IMR-90 (cell line): Measurements from ENCODE around the gene AURKA. TPM values are rescaled to one million over a fixed set of nuclear protein-coding genes. Genes with fewer than 3 reads are reported as not detected.

Experiments
- ATAC-seq: fragments of 200-7000 bp; cut with Tn5 transposase; 2 replicates; pipeline ENCODE4 v1.9.1; 2020; ENCODE audit warnings: low read depth, mild to moderate bottlenecking, moderate library complexity
- BruUV-seq: library from RNA; stranded (reverse); fragments of 400-500 nt; replicated peaks from 2 replicates; lab custom pipeline; 2021; lab: Mats Ljungman, UMichigan
- CTCF ChIA-PET: fragments of 300-600 bp; formaldehyde crosslinking; extraction: SDS; loops from one replicate; lab custom pipeline; 2021; ENCODE audit warnings: antibody characterized with exemption; lab: Yijun Ruan, JAX
- POLR2A ChIA-PET: fragments of 300-600 bp; sonication (Branson Sonifier 250); formaldehyde crosslinking; loops from one replicate; lab custom pipeline; 2022; ENCODE audit warnings: antibody characterized with exemption; ENCODE audit not compliant: unreplicated experiment; lab: Charles Lee
- DNase-seq: peaks from one replicate; pipeline ENCODE4 v3.0.0; 2013
- H2AFZ ChIP-seq: replicated peaks from 2 replicates; pipeline ENCODE3; 2013; ENCODE audit warnings: low read length, mild to moderate bottlenecking; ENCODE audit not compliant: poor library complexity
- H2AK5ac ChIP-seq: 2 replicates; pipeline ENCODE4 v1.6.1; 2013; ENCODE audit warnings: low read depth, low read length, inconsistent platforms
- H2AK9ac ChIP-seq: replicated peaks from 2 replicates; pipeline ENCODE3; 2013; ENCODE audit warnings: mild to moderate bottlenecking, low read depth, low read length, moderate library complexity; ENCODE audit not compliant: poor library complexity
- H2BK120ac ChIP-seq: 2 replicates; pipeline ENCODE4 v1.6.1; 2013; ENCODE audit warnings: low read depth, low read length, inconsistent platforms
- H2BK15ac ChIP-seq: 3 replicates; pipeline ENCODE4 v1.6.1; 2013; ENCODE audit warnings: low read depth, low read length, inconsistent platforms
- H2BK20ac ChIP-seq: 2 replicates; pipeline ENCODE4 v1.6.1; 2013; ENCODE audit warnings: low read depth, mild to moderate bottlenecking, inconsistent platforms, low read length, moderate library complexity
- H2BK5ac ChIP-seq: 2 replicates; pipeline ENCODE4 v1.6.1; 2013; ENCODE audit warnings: mild to moderate bottlenecking, low read depth, low read length, inconsistent platforms; ENCODE audit not compliant: poor library complexity, severe bottlenecking
- H3K14ac ChIP-seq: replicated peaks from 2 replicates; pipeline ENCODE4 v1.6.1; 2013; ENCODE audit warnings: low read depth, low read length, inconsistent platforms
- H3K18ac ChIP-seq: 2 replicates; pipeline ENCODE4 v1.6.1; 2013; ENCODE audit warnings: low read depth, low read length, control low read depth
- H3K23ac ChIP-seq: 2 replicates; pipeline ENCODE4 v1.6.1; 2013; ENCODE audit warnings: low read depth, low read length, inconsistent platforms
- H3K27ac ChIP-seq: 2 replicates; pipeline ENCODE4 v1.5.1; 2013; ENCODE audit warnings: mild to moderate bottlenecking, control low read depth, low read length; ENCODE audit not compliant: insufficient read depth
- H3K27me3 ChIP-seq: 2 replicates; pipeline ENCODE4 v1.6.1; 2013; ENCODE audit warnings: low read length; ENCODE audit not compliant: control insufficient read depth, insufficient read depth
- H3K36me3 ChIP-seq: 2 replicates; pipeline ENCODE4 v1.6.1; 2013; ENCODE audit warnings: low read length, mixed read lengths; ENCODE audit not compliant: control insufficient read depth, insufficient read depth
- H3K4ac ChIP-seq: 2 replicates; pipeline ENCODE4 v1.6.1; 2013; ENCODE audit warnings: low read depth, low read length, inconsistent platforms
- H3K4me1 ChIP-seq: 2 replicates; pipeline ENCODE4 v1.6.1; 2013; ENCODE audit warnings: low read length, mixed read lengths; ENCODE audit not compliant: control insufficient read depth, insufficient read depth
- H3K4me2 ChIP-seq: 2 replicates; pipeline ENCODE4 v1.6.1; 2013; ENCODE audit warnings: low read depth, mild to moderate bottlenecking, control low read depth, low read length, moderate library complexity
- H3K4me3 ChIP-seq: 2 replicates; pipeline ENCODE4 v1.5.1; 2013; ENCODE audit warnings: low read depth, mild to moderate bottlenecking, control low read depth, low read length, moderate library complexity; ENCODE audit not compliant: insufficient read depth
- H3K56ac ChIP-seq: 2 replicates; pipeline ENCODE4 v1.6.1; 2013; ENCODE audit warnings: low read length, inconsistent platforms; ENCODE audit not compliant: insufficient read depth; ENCODE audit errors: extremely low read depth
- H3K79me1 ChIP-seq, 2 experiments: 2 replicates each; pipeline ENCODE4 v1.6.1; 2013; ENCODE audit warnings: low read length in 2 of 2, inconsistent platforms in 1 of 2, low read depth in 1 of 2
- H3K9ac ChIP-seq: 2 replicates; pipeline ENCODE4 v1.6.1; 2013; ENCODE audit warnings: low read depth, low read length, control low read depth
- H3K9me1 ChIP-seq: 2 replicates; pipeline ENCODE4 v1.6.1; 2013; ENCODE audit warnings: low read length, inconsistent platforms; ENCODE audit not compliant: insufficient read depth
- H3K9me3 ChIP-seq: 2 replicates; pipeline ENCODE4 v1.6.1; 2013; ENCODE audit warnings: low read length; ENCODE audit not compliant: control insufficient read depth, insufficient read depth
- H4K20me1 ChIP-seq: 2 replicates; pipeline ENCODE4 v1.6.1; 2013; ENCODE audit warnings: low read length, inconsistent platforms; ENCODE audit not compliant: insufficient read depth
- H4K5ac ChIP-seq: 2 replicates; pipeline ENCODE4 v1.6.1; 2013; ENCODE audit warnings: mild to moderate bottlenecking, low read depth, low read length, control low read depth
- H4K8ac ChIP-seq, 2 experiments: 2 replicates each; pipeline ENCODE4 v1.6.1; 2013; ENCODE audit warnings: low read depth in 2 of 2, low read length in 2 of 2, control low read depth in 1 of 2, inconsistent platforms in 1 of 2
- H4K91ac ChIP-seq: 2 replicates; pipeline ENCODE4 v1.6.1; 2013; ENCODE audit warnings: low read depth, low read length, inconsistent platforms; ENCODE audit not compliant: insufficient read depth
- CEBPB ChIP-seq: IDR thresholded peaks from 2 replicates; pipeline ENCODE4 v1.6.1; 2012; ENCODE audit warnings: low read depth, low read length, improper control_type of control experiment
- CHD1 ChIP-seq: IDR thresholded peaks from 2 replicates; pipeline ENCODE4 v1.6.1; 2012; ENCODE audit warnings: low read depth, low read length, improper control_type of control experiment
- FOS ChIP-seq: fragments of 150-350 bp; IDR thresholded peaks from 2 replicates; pipeline ENCODE4 v1.6.1; 2016; ENCODE audit warnings: low read depth, low read length
- MAFK ChIP-seq: IDR thresholded peaks from 2 replicates; pipeline ENCODE4 v1.6.1; 2012; ENCODE audit warnings: low read depth, low read length, improper control_type of control experiment
- MAZ ChIP-seq: IDR thresholded peaks from 2 replicates; pipeline ENCODE4 v1.6.1; 2012; ENCODE audit warnings: low read depth, mild to moderate bottlenecking, low read length, improper control_type of control experiment, moderate library complexity, borderline replicate concordance
- MXI1 ChIP-seq: IDR thresholded peaks from 2 replicates; pipeline ENCODE4 v1.6.1; 2012; ENCODE audit warnings: low read depth, mild to moderate bottlenecking, low read length, moderate library complexity, borderline replicate concordance
- NFE2L2 ChIP-seq: fragments of 150-350 bp; IDR thresholded peaks from 2 replicates; pipeline ENCODE4 v1.6.1; 2016; ENCODE audit warnings: low read depth, mild to moderate bottlenecking, low read length
- POLR2A ChIP-seq: IDR thresholded peaks from 2 replicates; pipeline ENCODE4 v1.6.1; 2012; ENCODE audit warnings: mild to moderate bottlenecking, low read depth, low read length
- RAD21 ChIP-seq: IDR thresholded peaks from 2 replicates; pipeline ENCODE4 v1.6.1; 2012; ENCODE audit warnings: low read length, improper control_type of control experiment
- RFX5 ChIP-seq: IDR thresholded peaks from 2 replicates; pipeline ENCODE4 v1.8.0; 2012; ENCODE audit warnings: low read depth, mild to moderate bottlenecking, low read length, moderate library complexity
- SMC3 ChIP-seq: fragments of 150-350 bp; IDR thresholded peaks from 2 replicates; pipeline ENCODE4 v1.6.1; 2016; ENCODE audit warnings: low read depth, mild to moderate bottlenecking, antibody characterized with exemption, low read length, moderate library complexity
- USF2 ChIP-seq: fragments of 150-350 bp; IDR thresholded peaks from 2 replicates; pipeline ENCODE4 v1.6.1; 2017; ENCODE audit warnings: mild to moderate bottlenecking, antibody characterized with exemption, low read length, low read depth
- WGBS, 2 experiments: methylation state at CpG; one replicate each; pipeline versions ENCODE4 v1.1.5 to v1.1.7; 2013; ENCODE audit warnings: missing lambda C conversion rate in 2 of 2; ENCODE audit not compliant: insufficient read length in 1 of 2; ENCODE audit errors: extremely low coverage in 2 of 2; 5-methylcytosine and 5-hydroxymethylcytosine counted together
- dilution Hi-C: fragments of 300-500 bp; cut with HindIII; formaldehyde crosslinking; loops from one replicate; pipeline ENCODE4 v1.14.3; 2018; ENCODE audit warnings: low sequenced_read_pairs; ENCODE audit not compliant: unreplicated experiment
- in situ Hi-C: fragments of 300-500 bp; cut with MboI; formaldehyde crosslinking; loops from 3 replicates; pipeline ENCODE4 v1.14.3; 2019; ENCODE audit warnings: low sequenced_read_pairs, inconsistent platforms, mixed read lengths
- intact Hi-C: fragments of 100-400 bp; cut with micrococcal nuclease; formaldehyde crosslinking; loops from 2 replicates; pipeline ENCODE4 v1.10.0; 2022
- polyA plus RNA-seq, 3 experiments: library from polyadenylated mRNA; depleted of rRNA; stranded (reverse); fragments of >200 nt; gene quantifications; 2 replicates each; pipeline ENCODE4 v1.2.3, GENCODE V29; 2012; ENCODE audit warnings: low replicate concordance in 1 of 3
- total RNA-seq: library from RNA; depleted of rRNA; stranded (reverse); fragments of >200 nt; gene quantifications from 2 replicates; pipeline ENCODE4 v1.2.3, GENCODE V29; 2012
- TF ChIP-seq, protein P1 (sequence below): conservative IDR thresholded peaks from 2 replicates; pipeline ENCODE4 v1.5.1; 2012; ENCODE audit warnings: mild to moderate bottlenecking, low read depth, low read length, improper control_type of control experiment

The AURKA gene
- total and polyA plus RNA-seq, 2 of the 4 experiments (the other 2 are of a cell fraction), result 68.0 to 83.3 TPM

GRCh38 chr20:56360908-56361205 is 31.2 kb downstream of the AURKA start:
- no peak overlapping the region for H3K4ac ChIP-seq
- peaks cover 36 to 43% of the 10 kb centered on the region in 2 experiments for H3K79me1 ChIP-seq
- no peak overlapping the region for H3K23ac ChIP-seq
- H3K9ac ChIP-seq, result no peak overlapping the region
- no peak overlapping the region for H3K56ac ChIP-seq
- CTCF ChIA-PET, result no interaction called here
- peaks cover 8% of the 10 kb centered on the region for H3K4me1 ChIP-seq
- H2AFZ ChIP-seq, result no peak overlapping the region
- POLR2A ChIA-PET, result no interaction called here
- no peaks in the 10 kb centered on the region for H3K9me3 ChIP-seq
- H3K27me3 ChIP-seq, result no peaks in the 10 kb centered on the region
- BruUV-seq, result no TSS peak
- no peak overlapping the region for H2BK15ac ChIP-seq
- no peak for ATAC-seq
- no peak overlapping the region for H2BK120ac ChIP-seq
- H2AK5ac ChIP-seq, result no peak overlapping the region
- no peak overlapping the region for H3K14ac ChIP-seq
- no peak overlapping the region for H2BK20ac ChIP-seq
- no peak overlapping the region for H4K91ac ChIP-seq
- TF ChIP-seq RFX5 (no peak), FOS (no peak), USF2 (no peak), RAD21 (no peak), POLR2A (no peak), MAZ (no peak), CHD1 (no peak), MAFK (no peak), NFE2L2 (no peak), CEBPB (no peak), MXI1 (no peak), SMC3 (no peak)
- TF ChIP-seq, protein P1, sequence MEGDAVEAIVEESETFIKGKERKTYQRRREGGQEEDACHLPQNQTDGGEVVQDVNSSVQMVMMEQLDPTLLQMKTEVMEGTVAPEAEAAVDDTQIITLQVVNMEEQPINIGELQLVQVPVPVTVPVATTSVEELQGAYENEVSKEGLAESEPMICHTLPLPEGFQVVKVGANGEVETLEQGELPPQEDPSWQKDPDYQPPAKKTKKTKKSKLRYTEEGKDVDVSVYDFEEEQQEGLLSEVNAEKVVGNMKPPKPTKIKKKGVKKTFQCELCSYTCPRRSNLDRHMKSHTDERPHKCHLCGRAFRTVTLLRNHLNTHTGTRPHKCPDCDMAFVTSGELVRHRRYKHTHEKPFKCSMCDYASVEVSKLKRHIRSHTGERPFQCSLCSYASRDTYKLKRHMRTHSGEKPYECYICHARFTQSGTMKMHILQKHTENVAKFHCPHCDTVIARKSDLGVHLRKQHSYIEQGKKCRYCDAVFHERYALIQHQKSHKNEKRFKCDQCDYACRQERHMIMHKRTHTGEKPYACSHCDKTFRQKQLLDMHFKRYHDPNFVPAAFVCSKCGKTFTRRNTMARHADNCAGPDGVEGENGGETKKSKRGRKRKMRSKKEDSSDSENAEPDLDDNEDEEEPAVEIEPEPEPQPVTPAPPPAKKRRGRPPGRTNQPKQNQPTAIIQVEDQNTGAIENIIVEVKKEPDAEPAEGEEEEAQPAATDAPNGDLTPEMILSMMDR, result no peak
- H4K5ac ChIP-seq, result no peak overlapping the region
- peaks cover 13% of the 10 kb centered on the region for H3K9me1 ChIP-seq
- dilution Hi-C loops (no loop called here), in situ Hi-C loops (loop anchor here (25.0 kb wide), 1 partner anchor 426 kb away; no protein-coding TSS in a partner anchor), intact Hi-C loops (no loop called here)
- no peak for DNase-seq
- no peak overlapping the region for H3K4me3 ChIP-seq
- peaks cover 4% of the 10 kb centered on the region; the same call in 1 of the 2 replicates for H4K20me1 ChIP-seq
- H3K27ac ChIP-seq, result no peak overlapping the region
- 65% methylated on average over 2 of the region's 8 CpGs; no CpG with 5 or more reads in 1 of the 2 experiments for WGBS, 2 experiments
- no peak overlapping the region for H3K18ac ChIP-seq
- H2AK9ac ChIP-seq, result no peak overlapping the region
- H4K8ac ChIP-seq, result no peak overlapping the region
- H3K4me2 ChIP-seq, result no peak overlapping the region; the same call in 1 of the 2 replicates
- H3K36me3 ChIP-seq, result peaks cover 9% of the 10 kb centered on the region
- H2BK5ac ChIP-seq, result no peak overlapping the region
